ENCODE results near the gene IGSF21. TPM values are rescaled to one million over a fixed set of nuclear protein-coding genes. Genes with fewer than 3 reads are reported as not detected.

The IGSF21 gene
- total RNA-seq, 1 donor: not detected

GRCh38 chr1:18110598-18110939 is 3.0 kb downstream of the IGSF21 start:
- H3K4me3 ChIP-seq (ENCODE audit: low read depth, low read length): no peak overlapping the region
- TF ChIP-seq CTCF (IDR thresholded peaks at IDR 0.05; ENCODE audit: insufficient read depth, low read depth, low read length): no peak
- DNase-seq (ENCODE audit: low read depth): no peak

- no peak for DNase-seq (ENCODE audit: low read depth)
- H3K4me3 ChIP-seq (ENCODE audit: low read depth, low read length): no peak overlapping the region
- no peak for TF ChIP-seq CTCF (IDR thresholded peaks at IDR 0.05; ENCODE audit: insufficient read depth, low read depth, low read length)
These were observed 3.4 kb downstream of the IGSF21 start for GRCh38 chr1:18110968-18111367.

GRCh38 chr1:18111605-18112297 is 4.2 kb downstream of the IGSF21 start:
- H3K4me3 ChIP-seq (ENCODE audit: low read depth, low read length): no peak overlapping the region
- no peak for DNase-seq (ENCODE audit: low read depth)
- TF ChIP-seq CTCF (IDR thresholded peaks at IDR 0.05; ENCODE audit: insufficient read depth, low read depth, low read length): no peak

- no peak for DNase-seq (ENCODE audit: low read depth)
- no peak for TF ChIP-seq CTCF (IDR thresholded peaks at IDR 0.05; ENCODE audit: insufficient read depth, low read depth, low read length)
- H3K4me3 ChIP-seq (ENCODE audit: low read depth, low read length): no peak overlapping the region
These were observed 5.0 kb downstream of the IGSF21 start for GRCh38 chr1:18112611-18113010.

GRCh38 chr1:18114726-18115410 is 7.3 kb downstream of the IGSF21 start:
- no peak for TF ChIP-seq CTCF (IDR thresholded peaks at IDR 0.05; ENCODE audit: insufficient read depth, low read depth, low read length)
- H3K4me3 ChIP-seq (ENCODE audit: low read depth, low read length): no peak overlapping the region
- DNase-seq (ENCODE audit: low read depth): no peak

- no peak for DNase-seq (ENCODE audit: low read depth)
- no peak for TF ChIP-seq CTCF (IDR thresholded peaks at IDR 0.05; ENCODE audit: insufficient read depth, low read depth, low read length)
- H3K4me3 ChIP-seq (ENCODE audit: low read depth, low read length): no peak overlapping the region
These were observed 9.2 kb downstream of the IGSF21 start for GRCh38 chr1:18116777-18117176.

Data from fibroblast of villous mesenchyme (primary cell).